HG03175 (cell line): ENCODE results near the gene CEP95.
"Not testable (repeated sequence)": the region's sequence is repeated elsewhere in the genome, so short reads cannot be mapped to it uniquely, and the experiment has no call there.

Source experiments
- ATAC-seq: cut with Tn5 transposase; IDR thresholded peaks from one replicate; pipeline ENCODE4 v1.9.1; 2021; ENCODE audit warnings: mild to moderate bottlenecking, moderate library complexity; ENCODE audit not compliant: unreplicated experiment

The CEP95 gene

GRCh38 chr17:64572682-64573154 lies 65.9 kb downstream of the CEP95 start:
- ATAC-seq, result no peak

- ATAC-seq, result no peak
Measured at GRCh38 chr17:64573214-64573613, 66.4 kb downstream of the CEP95 start.

GRCh38 chr17:64574646-64575045 lies 67.9 kb downstream of the CEP95 start:
- ATAC-seq, result no peak

- ATAC-seq, result no peak
Measured at GRCh38 chr17:64575431-64575830, 68.7 kb downstream of the CEP95 start.

- ATAC-seq, result not testable (repeated sequence)
Measured at GRCh38 chr17:64577025-64577424, 70.2 kb downstream of the CEP95 start.

GRCh38 chr17:64579917-64580316 lies 73.1 kb downstream of the CEP95 start:
- no peak for ATAC-seq

GRCh38 chr17:64580384-64581315 lies 73.9 kb downstream of the CEP95 start:
- no peak for ATAC-seq

- no peak for ATAC-seq
Measured at GRCh38 chr17:64583038-64583437, 76.3 kb downstream of the CEP95 start.

- no peak for ATAC-seq
Measured at GRCh38 chr17:64585146-64585545, 78.4 kb downstream of the CEP95 start.
